GM13976 (cell line): ENCODE measurements around the gene SULT6B1.
"Not testable (repeated sequence)": the region's sequence is repeated elsewhere in the genome, so short reads cannot be mapped to it uniquely, and the experiment has no call there.

Experiments used
- DNase-seq: peaks from one replicate; pipeline ENCODE4 v3.0.0; 2012; ENCODE audit warnings: low spot score
- CTCF ChIP-seq: IDR thresholded peaks from 2 replicates; pipeline ENCODE4 v1.5.1; 2012; ENCODE audit warnings: borderline replicate concordance, mild to moderate bottlenecking; ENCODE audit not compliant: insufficient read depth; ENCODE audit errors: extremely low read depth, missing control alignments, control extremely low read depth
- in situ Hi-C: fragments of 300-500 bp; cut with MboI; formaldehyde crosslinking; loops from one replicate; pipeline ENCODE4 v1.12.0; 2022; ENCODE audit warnings: low sequenced_read_pairs, mixed read lengths, inconsistent platforms; ENCODE audit not compliant: unreplicated experiment

SULT6B1 gene

GRCh38 chr2:37205689-37206341 lies 17.3 kb upstream of the SULT6B1 start:
- TF ChIP-seq CTCF = no peak
- DNase-seq = no peak
- in situ Hi-C loops = no loop called here

- DNase-seq, in situ Hi-C loops: not testable (repeated sequence)
These were observed 16.7 kb upstream of the SULT6B1 start for GRCh38 chr2:37205071-37205661.

- no peak for TF ChIP-seq CTCF
- no peak for DNase-seq
- in situ Hi-C loops = no loop called here
These were observed 15.2 kb upstream of the SULT6B1 start for GRCh38 chr2:37203708-37204107.

- DNase-seq = no peak
These were observed 13.3 kb upstream of the SULT6B1 start for GRCh38 chr2:37201766-37202165.

GRCh38 chr2:37201208-37201607 lies 12.7 kb upstream of the SULT6B1 start:
- TF ChIP-seq CTCF = no peak
- DNase-seq = no peak
- in situ Hi-C loops = no loop called here

More at GRCh38 chr2:37201766-37202165, 13.3 kb upstream of the SULT6B1 start:
- TF ChIP-seq CTCF = no peak
- in situ Hi-C loops = no loop called here

GRCh38 chr2:37198681-37199065 lies 10.2 kb upstream of the SULT6B1 start:
- in situ Hi-C loops = no loop called here
- DNase-seq = no peak

More at GRCh38 chr2:37198681-37199065, 10.2 kb upstream of the SULT6B1 start:
- no peak for TF ChIP-seq CTCF
